NCI-H2029 treated with DMSO at 0.1 percent for 48 hours (cell line): ENCODE data around the gene HSP90B1.

Experiments used
- DNase-seq: peaks from one replicate; lab custom pipeline; 2025; lab: John Stamatoyannopoulos, UW

Gene HSP90B1

GRCh38 chr12:103930034-103930786 lies at the start of gene HSP90B1:
Gene HSP90B1 (plus strand): TSS chr12:103930410. CDS start chr12:103930516, 106 bp downstream.
- peak; percentile 99 for DNase-seq

- DNase-seq: no peak
Observed at GRCh38 chr12:103881261-103881660, 48.9 kb upstream of the HSP90B1 start.

GRCh38 chr12:103882861-103883596 lies 47.2 kb upstream of the HSP90B1 start:
- no peak for DNase-seq

DNA sequence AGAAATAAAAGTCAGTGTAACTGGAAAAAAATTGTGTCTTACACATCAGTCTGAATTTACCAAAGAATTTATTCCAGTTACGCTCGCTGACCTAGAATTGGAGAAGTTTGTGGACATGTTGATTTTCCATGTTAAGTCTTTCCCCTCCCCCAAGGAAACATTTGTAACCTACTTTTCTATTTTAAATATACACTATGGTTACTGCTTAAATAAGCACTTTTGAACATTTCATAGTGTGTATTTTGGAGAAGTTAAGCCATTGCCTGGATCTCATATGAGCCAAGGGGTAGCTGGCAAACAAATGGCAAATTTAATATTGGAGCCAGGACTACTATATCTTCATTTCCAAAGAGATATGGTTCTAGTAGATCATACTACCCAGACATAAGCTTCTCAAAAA lies 46.3 kb upstream of the HSP90B1 start:
- no peak for DNase-seq

DNA sequence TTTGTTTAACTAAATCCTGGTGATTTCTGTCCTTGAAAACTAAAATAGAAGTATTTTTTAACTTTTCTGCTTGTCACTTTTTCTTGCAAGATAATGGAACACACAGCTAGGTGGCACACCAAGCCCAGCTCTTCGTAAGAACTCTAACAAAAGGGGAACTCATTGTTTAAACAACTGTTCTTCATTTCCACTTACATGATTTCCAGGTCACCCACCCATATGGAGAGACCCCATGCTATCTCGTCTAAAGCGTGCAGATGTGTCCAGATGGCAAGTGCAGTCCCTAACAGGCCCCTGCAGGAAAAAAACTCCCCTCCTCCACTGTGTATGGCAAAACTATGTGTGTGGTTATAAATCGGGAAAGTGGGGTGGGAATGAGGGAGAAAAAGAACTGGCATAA lies 45.9 kb upstream of the HSP90B1 start:
- DNase-seq: no peak

DNA sequence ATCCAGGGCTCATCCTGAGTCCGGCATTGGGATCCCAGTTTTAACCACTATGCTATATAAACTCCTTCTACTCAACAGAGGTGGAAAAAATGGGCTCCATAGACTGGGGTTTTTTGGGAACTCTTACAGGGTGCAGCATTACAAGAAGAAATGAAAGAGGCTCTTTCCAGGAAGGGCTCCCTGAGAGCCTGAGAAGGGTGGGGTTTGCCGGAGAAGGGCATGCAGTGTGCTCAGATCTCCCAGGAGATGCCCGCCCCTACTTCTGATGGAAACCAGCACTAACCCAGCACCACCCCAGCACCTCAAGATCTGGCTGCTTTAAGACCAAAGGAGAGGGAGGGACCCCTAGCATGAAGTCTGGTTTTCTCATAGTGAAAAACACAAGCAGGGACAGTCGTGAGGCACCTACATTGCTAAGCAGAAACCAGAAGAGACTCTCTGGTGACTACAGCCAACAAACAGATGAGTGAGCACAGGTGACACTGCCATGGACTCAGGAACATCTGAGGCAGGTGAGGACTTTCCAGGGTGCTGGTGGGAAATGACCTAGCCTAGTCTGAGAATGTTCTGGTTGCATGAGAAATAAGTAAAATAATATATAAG lies 43.9 kb upstream of the HSP90B1 start:
- no peak for DNase-seq

DNA sequence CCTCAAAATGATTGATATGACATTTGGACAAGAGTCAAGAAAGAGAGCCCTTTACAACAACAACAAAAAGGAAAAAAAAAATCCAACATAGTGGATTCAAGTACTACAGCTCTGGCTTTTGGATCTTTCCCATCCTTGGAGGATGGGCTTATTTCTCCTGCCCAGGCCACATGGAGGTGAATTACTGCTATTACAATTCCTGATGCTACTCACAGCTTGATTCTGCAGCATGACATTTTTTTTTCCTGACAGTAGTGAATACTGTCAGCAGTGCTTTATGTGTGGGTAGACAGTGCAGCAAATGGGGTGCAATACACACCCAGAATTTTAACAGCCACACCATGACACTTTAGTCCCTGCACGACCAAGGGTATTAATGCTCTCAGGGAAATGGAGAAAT lies 42.5 kb upstream of the HSP90B1 start:
- no peak for DNase-seq

DNA sequence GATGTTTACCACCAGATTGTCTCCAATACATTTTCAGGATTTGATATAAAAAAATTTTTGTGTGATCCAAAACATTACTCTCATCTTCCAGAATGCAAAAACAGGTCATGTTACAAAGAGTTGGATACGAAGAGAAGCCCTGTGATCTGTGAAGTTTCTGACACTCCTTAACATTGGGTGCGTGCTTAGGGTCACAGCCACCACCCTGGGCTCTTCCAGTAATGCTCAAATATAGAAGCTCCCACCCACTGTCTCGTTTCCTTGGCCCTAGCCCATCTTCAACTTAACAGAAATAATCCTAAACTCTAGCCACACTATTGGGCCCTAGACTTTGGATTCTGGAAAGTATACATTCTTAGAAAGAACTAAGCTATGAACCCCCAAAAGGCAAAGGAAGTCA lies 32.9 kb upstream of the HSP90B1 start:
- DNase-seq: no peak

- no peak for DNase-seq
Observed at GRCh38 chr12:103901518-103902173, 28.6 kb upstream of the HSP90B1 start.

GRCh38 chr12:103903993-103904392 lies 26.2 kb upstream of the HSP90B1 start:
- no peak for DNase-seq

GRCh38 chr12:103905730-103906349 lies 24.4 kb upstream of the HSP90B1 start:
- DNase-seq: no peak

GRCh38 chr12:103908246-103908541 lies 22.0 kb upstream of the HSP90B1 start:
- no peak for DNase-seq

DNA sequence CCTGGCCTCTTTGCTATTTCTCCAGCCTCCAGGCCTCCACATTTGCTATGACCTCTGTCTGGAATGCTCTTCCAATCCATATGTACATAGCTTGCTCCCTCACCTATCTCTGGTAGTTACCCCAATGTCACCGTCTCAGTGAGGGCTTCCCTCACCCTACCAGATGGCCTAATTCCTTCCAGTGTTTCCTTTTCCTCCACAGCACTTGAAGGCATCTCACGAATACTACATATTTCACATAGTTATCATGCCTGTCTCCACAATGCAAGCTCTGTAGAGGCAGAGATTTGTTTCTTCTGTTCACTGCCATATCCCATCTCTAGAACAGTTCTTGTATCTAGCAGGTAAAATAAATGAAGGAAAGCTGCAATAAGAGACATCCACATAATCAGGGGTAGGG lies 21.3 kb upstream of the HSP90B1 start:
- DNase-seq: no peak

GRCh38 chr12:103909811-103910210 lies 20.4 kb upstream of the HSP90B1 start:
- no peak for DNase-seq

DNA sequence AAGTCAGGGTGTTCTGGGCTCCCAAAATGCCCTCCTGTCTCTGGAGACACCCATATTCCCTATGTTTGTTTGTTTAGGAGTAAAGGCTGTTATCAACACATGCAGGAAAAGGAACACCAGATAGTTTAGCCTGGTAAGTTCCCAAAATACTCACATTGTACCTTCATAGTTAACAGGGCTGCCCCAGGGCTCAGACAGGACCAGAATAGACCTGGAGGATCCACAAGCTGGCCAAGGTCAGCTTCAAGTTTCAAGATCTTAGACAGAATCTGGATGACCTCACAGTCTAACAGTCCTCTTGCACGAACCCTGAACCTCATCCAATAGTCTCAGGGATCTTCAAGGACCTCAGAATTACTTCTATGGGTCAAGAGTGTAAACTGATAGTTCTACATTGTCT lies 18.1 kb upstream of the HSP90B1 start:
- DNase-seq: no peak

- no peak for DNase-seq
Observed at GRCh38 chr12:103913100-103913499, 17.1 kb upstream of the HSP90B1 start.

DNA sequence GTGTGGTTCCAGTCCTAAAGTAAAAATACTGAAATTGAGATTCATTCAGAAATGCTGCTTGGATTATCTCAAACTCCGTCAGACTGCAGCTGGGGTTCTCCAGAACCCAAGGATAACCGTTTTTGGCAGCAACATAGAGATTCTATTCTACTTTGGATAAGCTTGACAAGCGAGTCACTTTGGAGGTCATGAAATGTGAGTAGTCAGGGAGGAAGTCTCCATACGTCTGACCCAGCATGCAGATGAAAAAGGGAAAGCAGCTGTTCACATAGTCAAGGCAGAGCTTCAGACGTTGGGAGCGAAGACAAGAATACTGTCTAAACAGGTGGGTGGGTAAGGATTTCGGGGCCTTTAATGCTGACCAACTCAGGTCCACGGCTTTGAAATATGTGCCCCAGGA lies 14.9 kb upstream of the HSP90B1 start:
- DNase-seq: no peak

GRCh38 chr12:103917873-103918272 lies 12.3 kb upstream of the HSP90B1 start:
- DNase-seq: no peak

DNA sequence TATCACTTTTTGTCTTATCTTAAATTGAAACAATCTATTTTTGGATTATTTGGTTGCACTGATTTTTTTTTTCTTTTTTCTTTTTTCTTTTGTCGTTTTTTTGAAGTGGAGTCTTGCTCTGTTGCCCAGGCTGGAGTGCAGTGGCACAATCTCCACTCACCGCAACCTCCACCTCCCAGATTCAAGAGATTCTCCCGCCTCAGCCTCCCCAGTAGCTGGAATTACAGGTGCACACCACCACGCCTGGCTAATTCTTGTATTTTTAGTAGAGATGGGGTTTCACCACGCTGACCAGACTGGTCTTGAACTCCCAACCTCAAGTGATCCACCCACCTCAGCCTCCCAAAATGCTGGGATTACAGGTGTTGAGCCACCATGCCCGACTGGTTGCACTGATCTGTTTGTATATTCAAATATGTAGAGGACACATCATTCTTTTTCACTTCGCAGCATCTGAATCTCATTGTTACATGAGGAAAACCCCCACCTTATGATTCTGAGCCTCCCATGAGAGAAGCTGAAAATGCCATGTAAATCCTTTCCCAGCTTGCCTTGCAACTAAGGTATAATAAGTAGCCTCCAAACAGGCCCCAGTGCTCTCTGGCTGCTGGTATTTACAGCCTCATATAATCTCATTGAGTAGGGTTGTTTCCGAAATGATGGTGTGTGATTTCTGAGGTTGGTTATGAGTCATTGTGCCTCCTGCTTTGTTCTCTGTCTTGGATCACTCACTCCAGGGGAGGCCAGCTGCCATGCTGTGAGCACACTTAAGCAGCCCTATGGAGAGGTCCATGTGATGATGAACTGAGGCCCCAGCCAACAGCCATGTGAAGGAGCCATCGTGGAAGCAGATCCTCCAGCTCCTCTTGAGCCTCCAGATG lies 5.2 kb upstream of the HSP90B1 start:
- peak; percentile 41 for DNase-seq

- no peak for DNase-seq
Observed at GRCh38 chr12:103928682-103929045, 1.5 kb upstream of the HSP90B1 start.

GRCh38 chr12:103929046-103929783 lies 995 bp upstream of the HSP90B1 start:
- peak; percentile 97 for DNase-seq
